ENCODE measurements around the gene TRUB1. TPM values are rescaled to one million over a fixed set of nuclear protein-coding genes. Genes with fewer than 3 reads are reported as not detected.
"Not testable (repeated sequence)": the region's sequence is repeated elsewhere in the genome, so short reads cannot be mapped to it uniquely, and the experiment has no call there.

TRUB1 gene
- 100 to 1,000 TPM in 1 of 9 donors, 10 to 100 TPM in 8; 12.6 to 106 (median 52.8) TPM for total RNA-seq
- 10 to 100 TPM in 1 of 3 donors, 1 to 10 TPM in 2; 7.9 to 53.0 (median 9.5) TPM for polyA plus RNA-seq
- long read RNA-seq, donor 1, transcript TRUB1-202 (4 exons, 584 nt), result minor isoform, 7 of 59 reads
- long read RNA-seq, donor 1, transcript TRUB1-201 (8 exons, 3,408 nt), result major isoform, 25 of 59 reads
- long read RNA-seq, donor 1, partial matches to known transcripts, result 27 of 59 reads
- long read RNA-seq, donor 1, other reads (novel, unspliced or antisense), result 0 of 59 reads
- long read RNA-seq, donor 2, transcript TRUB1-201 (8 exons, 3,408 nt), result major isoform, 14 of 18 reads
- long read RNA-seq, donor 2, partial matches to known transcripts, result 0 of 18 reads
- long read RNA-seq, donor 2, other reads (novel, unspliced or antisense), result 0 of 18 reads
- long read RNA-seq, donor 3, transcript TRUB1-201 (8 exons, 3,408 nt), result major isoform, 11 of 42 reads
- long read RNA-seq, donor 3, partial matches to known transcripts, result 28 of 42 reads
- long read RNA-seq, donor 3, other reads (novel, unspliced or antisense), result 0 of 42 reads
- long read RNA-seq, donor 4, transcript TRUB1-202 (4 exons, 584 nt), result minor isoform, 6 of 19 reads
- long read RNA-seq, donor 4, transcript TRUB1-201 (8 exons, 3,408 nt), result major isoform, 13 of 19 reads
- long read RNA-seq, donor 4, partial matches to known transcripts, result 0 of 19 reads
- long read RNA-seq, donor 4, other reads (novel, unspliced or antisense), result 0 of 19 reads
- long read RNA-seq, donor 5, transcript TRUB1-201 (8 exons, 3,408 nt), result major isoform, 69 of 88 reads
- long read RNA-seq, donor 5, transcript TRUB1-202 (4 exons, 584 nt), result minor isoform, 8 of 88 reads
- long read RNA-seq, donor 5, partial matches to known transcripts, result 1 of 88 reads
- long read RNA-seq, donor 5, other reads (novel, unspliced or antisense), result 10 of 88 reads
- long read RNA-seq, donor 6, transcript TRUB1-201 (8 exons, 3,408 nt), result major isoform, 11 of 15 reads
- long read RNA-seq, donor 6, partial matches to known transcripts, result 2 of 15 reads
- long read RNA-seq, donor 6, other reads (novel, unspliced or antisense), result 0 of 15 reads
- long read RNA-seq, donor 7, transcript TRUB1-201 (8 exons, 3,408 nt), result major isoform, 10 of 11 reads
- long read RNA-seq, donor 7, partial matches to known transcripts, result 0 of 11 reads
- long read RNA-seq, donor 7, other reads (novel, unspliced or antisense), result 0 of 11 reads
- long read RNA-seq, donor 8, transcript TRUB1-202 (4 exons, 584 nt), result minor isoform, 6 of 31 reads
- long read RNA-seq, donor 8, transcript TRUB1-201 (8 exons, 3,408 nt), result major isoform, 25 of 31 reads
- long read RNA-seq, donor 8, partial matches to known transcripts, result 0 of 31 reads
- long read RNA-seq, donor 8, other reads (novel, unspliced or antisense), result 0 of 31 reads
- long read RNA-seq, donor 9, transcript TRUB1-201 (8 exons, 3,408 nt), result major isoform, 28 of 35 reads
- long read RNA-seq, donor 9, partial matches to known transcripts, result 6 of 35 reads
- long read RNA-seq, donor 9, other reads (novel, unspliced or antisense), result 0 of 35 reads
- long read RNA-seq, donor 10, transcript TRUB1-202 (4 exons, 584 nt), result minor isoform, 5 of 16 reads
- long read RNA-seq, donor 10, transcript TRUB1-201 (8 exons, 3,408 nt), result major isoform, 11 of 16 reads
- long read RNA-seq, donor 10, partial matches to known transcripts, result 0 of 16 reads
- long read RNA-seq, donor 10, other reads (novel, unspliced or antisense), result 0 of 16 reads

GRCh38 chr10:114937962-114938855, at the start of gene TRUB1:
TSS of gene TRUB1 (plus strand) at chr10:114938195. CDS start at chr10:114938254, 59 bp downstream.
- H3K4me3 ChIP-seq, result peak within 1 kb of the TSS; percentile 48 to 97 (median 84)
- no peaks in the 10 kb centered on the region for H3K27me3 ChIP-seq
- TF ChIP-seq POLR2A (IDR thresholded peaks at IDR 0.05) (peak in 1 of 2 donors; percentile 85), CTCF (IDR thresholded peaks at IDR 0.05) (no peak)
- 0% methylated on average over 13 to 46 of the region's 46 CpGs for WGBS, 4 donors
- peak; percentile 93 to 99 (median 97) for DNase-seq
- H3K4me1 ChIP-seq (replicated peaks in 1 of 2), result peaks cover 14 to 30% of the 10 kb centered on the region in 2 donors
- H3K27ac ChIP-seq, result peak within 1 kb of the TSS; percentile 44 to 93 (median 88)
- intact Hi-C loops (cut with DNase I), result no loop called here
- H3K36me3 ChIP-seq (replicated peaks in 1 of 2), result peaks cover 0 to 12% of the 10 kb centered on the region in 2 donors
- no peaks in the 10 kb centered on the region for H3K9me3 ChIP-seq (replicated peaks in 1 of 3)

- H3K4me3 ChIP-seq, result no peak overlapping the region
- H3K27me3 ChIP-seq, result no peaks in the 10 kb centered on the region
- no peaks in the 10 kb centered on the region for H3K9me3 ChIP-seq (replicated peaks in 1 of 3)
- H3K36me3 ChIP-seq (replicated peaks in 1 of 2), result no peaks in the 10 kb centered on the region
- DNase-seq, result no peak
- WGBS, 4 donors, result 79 to 88% (median 82%) methylated on average over 5 of the region's 5 CpGs
- intact Hi-C loops (cut with DNase I), result no loop called here
- H3K27ac ChIP-seq, result no peak overlapping the region
- no peak for TF ChIP-seq POLR2A (IDR thresholded peaks at IDR 0.05)
- no peak for TF ChIP-seq CTCF (IDR thresholded peaks at IDR 0.05)
- H3K4me1 ChIP-seq (replicated peaks in 1 of 2), result no peaks in the 10 kb centered on the region
Observed at GRCh38 chr10:114893251-114893650, 44.7 kb upstream of the TRUB1 start.

GRCh38 chr10:114894911-114895310, 43.1 kb upstream of the TRUB1 start:
- no peak for DNase-seq
- Histone ChIP-seq H3K4me1 (replicated peaks in 1 of 2) (no peaks in the 10 kb centered on the region), H3K9me3 (replicated peaks in 1 of 3) (no peaks in the 10 kb centered on the region), H3K27ac (no peak overlapping the region), H3K4me3 (no peak overlapping the region), H3K36me3 (replicated peaks in 1 of 2) (no peaks in the 10 kb centered on the region), H3K27me3 (no peaks in the 10 kb centered on the region)
- no peak for TF ChIP-seq CTCF (IDR thresholded peaks at IDR 0.05)
- no peak for TF ChIP-seq POLR2A (IDR thresholded peaks at IDR 0.05)
- intact Hi-C loops (cut with DNase I), result no loop called here

GRCh38 chr10:114897011-114897410, 41.0 kb upstream of the TRUB1 start:
- 88 to 92% (median 89%) methylated on average over 6 of the region's 6 CpGs for WGBS, 4 donors
- H3K4me1 ChIP-seq (replicated peaks in 1 of 2); H3K27ac ChIP-seq; H3K9me3 ChIP-seq (replicated peaks in 1 of 3); H3K36me3 ChIP-seq (replicated peaks in 1 of 2); intact Hi-C loops (cut with DNase I); H3K4me3 ChIP-seq; H3K27me3 ChIP-seq; DNase-seq: not testable (repeated sequence)
